GOT3 (cell line): ENCODE measurements around the gene EPB42.
A peak's percentile ranks its signal among the peaks of the same experiment; 100 is the strongest.
"Not testable (repeated sequence)": the region's sequence is repeated elsewhere in the genome, so short reads cannot be mapped to it uniquely, and the experiment has no call there.

Experiments used
- DNase-seq: peaks from one replicate; lab custom pipeline; 2025; ENCODE audit warnings: mixed read lengths; lab: John Stamatoyannopoulos, UW

EPB42 gene

DNA sequence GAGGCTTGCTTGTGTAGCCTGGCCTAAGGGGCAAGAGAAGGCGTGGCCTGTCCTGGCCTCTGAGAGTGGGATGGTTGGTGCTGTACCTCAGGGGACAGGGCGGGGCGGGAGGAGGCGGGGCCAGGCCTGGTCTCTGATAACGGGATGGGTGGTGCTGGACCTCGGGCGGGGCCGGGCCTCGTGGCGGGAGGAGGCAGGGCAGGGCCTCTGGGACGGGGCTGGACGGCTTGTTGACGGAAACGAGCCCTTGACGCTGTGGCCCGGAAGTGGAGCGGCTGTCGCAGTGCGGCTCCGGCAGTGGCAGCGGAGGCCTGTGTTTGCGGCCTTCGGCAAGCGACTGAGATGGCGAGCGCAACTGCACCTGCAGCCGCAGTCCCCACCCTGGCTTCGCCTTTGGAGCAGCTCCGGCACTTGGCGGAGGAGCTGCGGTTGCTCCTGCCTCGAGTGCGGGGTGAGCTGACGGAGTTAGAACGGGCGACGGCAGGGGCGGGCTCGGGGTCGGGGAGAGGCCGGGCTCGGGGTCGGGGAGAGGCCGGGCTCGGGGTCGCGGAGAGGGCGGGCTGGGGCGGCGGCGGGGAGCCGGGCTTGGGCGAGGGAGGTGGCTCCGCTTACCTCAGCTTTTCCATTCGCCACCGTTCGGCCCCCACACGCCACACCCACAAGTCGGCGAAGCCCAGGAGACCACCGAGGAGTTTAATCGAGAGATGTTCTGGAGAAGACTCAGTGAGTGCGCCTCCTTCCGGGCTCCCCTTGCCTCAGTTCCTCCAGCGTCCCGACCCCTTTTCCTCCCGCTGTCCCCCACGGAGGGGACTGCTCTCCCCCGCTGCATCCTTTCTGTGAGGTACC, 35.4 kb downstream of the EPB42 start, which contains the start of gene CCNDBP1:
Gene CCNDBP1 (plus strand): TSS at position 247 of the 846 bp plus-strand sequence. CDS start 96 bp downstream, at position 343.
- peak; percentile 41 for DNase-seq

DNA sequence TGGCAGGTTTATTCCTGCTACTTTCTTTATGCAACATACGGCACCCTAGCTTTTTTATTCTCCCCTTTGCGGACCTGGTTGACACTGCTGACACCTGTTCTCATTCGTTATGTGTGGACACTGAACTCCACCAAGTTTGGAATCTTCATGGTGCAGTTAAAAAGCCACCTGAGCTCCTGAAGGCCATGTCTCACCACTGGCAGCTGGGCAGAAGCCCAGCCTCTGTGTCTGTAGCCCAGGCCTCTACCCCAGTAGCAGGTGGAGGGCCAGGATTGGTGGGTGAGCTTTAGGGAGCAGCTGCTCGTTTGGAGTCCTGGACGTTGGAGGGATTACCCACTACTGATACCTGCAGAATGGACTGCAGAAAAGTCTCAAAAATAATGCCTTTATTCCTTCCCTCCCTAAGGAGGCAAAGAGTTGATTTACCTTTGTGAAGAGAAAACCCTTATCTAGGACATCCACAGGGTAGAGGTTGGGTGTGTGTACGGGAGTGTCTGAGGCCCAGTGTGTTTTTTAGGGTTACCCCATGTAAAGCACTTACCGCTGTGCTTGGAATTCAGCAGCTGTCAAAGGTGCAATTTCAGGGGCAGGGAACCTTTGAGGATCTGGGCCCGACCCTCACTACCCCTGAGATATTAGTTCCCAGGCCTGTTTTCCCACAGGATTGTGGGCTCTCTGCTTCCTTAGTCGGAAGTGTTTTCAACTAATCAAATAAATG, 36.3 kb downstream of the EPB42 start:
- DNase-seq: no peak

DNA sequence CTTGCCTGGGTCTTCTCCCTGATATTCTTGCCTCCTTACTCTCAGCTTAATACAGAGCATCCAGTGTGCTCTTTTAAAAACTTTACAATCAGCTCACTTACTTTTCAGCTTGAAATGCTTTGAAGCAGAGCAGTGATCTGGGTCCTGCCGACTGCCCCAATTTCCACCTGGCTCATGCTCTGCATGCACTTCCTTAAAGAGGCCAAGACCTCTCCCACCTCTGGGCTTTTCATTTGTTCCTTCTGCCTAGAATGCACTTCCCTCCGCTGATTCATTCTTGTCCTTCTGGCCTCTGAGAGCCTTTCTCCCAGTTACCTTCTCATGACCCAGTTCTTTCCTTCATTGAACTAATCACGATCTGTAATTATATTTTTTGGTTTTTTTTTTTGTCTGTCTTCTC, 37.5 kb downstream of the EPB42 start:
- no peak for DNase-seq

DNA sequence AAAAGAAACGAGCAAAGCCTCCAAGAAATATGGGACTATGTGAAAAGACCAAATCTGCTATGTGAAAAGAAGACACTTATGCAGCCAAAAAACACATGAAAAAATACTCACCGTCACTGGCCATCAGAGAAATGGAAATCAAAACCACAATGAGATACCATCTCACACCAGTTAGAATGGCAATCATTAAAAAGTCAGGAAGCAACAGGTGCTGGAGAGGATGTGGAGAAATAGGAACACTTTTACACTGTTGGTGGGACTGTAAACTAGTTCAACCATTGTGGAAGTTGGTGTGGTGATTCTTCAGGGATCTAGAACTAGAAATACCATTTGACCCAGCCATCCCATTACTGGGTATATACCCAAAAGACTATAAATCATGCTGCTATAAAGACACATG, 43.7 kb downstream of the EPB42 start:
- DNase-seq: not testable (repeated sequence)

DNA sequence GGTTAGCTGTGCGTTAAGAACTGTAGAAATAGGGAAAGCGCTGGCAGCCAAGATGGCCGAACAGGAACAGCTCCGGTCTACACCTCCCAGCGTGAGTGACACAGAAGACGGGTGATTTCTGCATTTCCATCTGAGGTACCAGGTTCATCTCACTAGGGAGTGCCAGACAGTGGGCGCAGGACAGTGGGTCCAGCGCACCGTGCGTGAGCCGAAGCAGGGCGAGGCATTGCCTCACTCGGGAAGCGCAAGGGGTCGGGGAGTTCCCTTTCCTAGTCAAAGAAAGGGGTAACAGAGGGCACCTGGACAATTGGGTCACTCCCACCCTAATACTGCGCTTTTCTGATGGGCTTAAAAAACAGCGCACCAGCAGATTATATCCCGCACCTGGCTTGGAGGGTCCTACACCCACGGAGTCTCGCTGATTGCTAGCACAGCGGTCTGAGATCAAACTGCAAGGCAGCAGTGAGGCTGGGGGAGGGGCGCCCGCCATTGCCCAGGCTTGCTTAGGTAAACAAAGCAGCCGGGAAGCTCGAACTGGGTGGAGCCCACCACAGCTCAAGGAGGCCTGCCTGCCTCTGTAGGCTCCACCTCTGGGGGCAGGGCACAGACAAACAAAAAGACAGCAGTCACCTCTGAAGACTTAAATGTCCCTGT, 45.0 kb downstream of the EPB42 start:
- DNase-seq: not testable (repeated sequence)

DNA sequence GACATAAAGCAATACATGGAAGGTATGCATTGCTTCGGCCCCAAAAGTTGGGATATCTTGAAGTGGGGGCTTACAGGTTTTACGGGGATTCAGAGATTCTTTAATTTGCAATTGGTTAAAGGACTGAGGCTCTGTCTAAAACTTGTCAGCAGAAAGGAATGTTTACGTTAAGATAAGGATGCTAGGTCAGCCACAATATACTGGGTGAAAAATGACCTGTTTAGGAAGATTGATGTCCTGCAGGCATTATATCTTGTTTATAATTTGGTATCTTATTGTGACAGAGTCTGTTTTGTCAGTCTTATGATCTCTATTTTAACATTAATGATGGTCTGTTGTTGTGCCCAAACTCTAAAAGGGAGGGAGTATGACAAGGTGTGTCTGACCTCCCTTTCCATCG, 50.9 kb downstream of the EPB42 start:
- no peak for DNase-seq

DNA sequence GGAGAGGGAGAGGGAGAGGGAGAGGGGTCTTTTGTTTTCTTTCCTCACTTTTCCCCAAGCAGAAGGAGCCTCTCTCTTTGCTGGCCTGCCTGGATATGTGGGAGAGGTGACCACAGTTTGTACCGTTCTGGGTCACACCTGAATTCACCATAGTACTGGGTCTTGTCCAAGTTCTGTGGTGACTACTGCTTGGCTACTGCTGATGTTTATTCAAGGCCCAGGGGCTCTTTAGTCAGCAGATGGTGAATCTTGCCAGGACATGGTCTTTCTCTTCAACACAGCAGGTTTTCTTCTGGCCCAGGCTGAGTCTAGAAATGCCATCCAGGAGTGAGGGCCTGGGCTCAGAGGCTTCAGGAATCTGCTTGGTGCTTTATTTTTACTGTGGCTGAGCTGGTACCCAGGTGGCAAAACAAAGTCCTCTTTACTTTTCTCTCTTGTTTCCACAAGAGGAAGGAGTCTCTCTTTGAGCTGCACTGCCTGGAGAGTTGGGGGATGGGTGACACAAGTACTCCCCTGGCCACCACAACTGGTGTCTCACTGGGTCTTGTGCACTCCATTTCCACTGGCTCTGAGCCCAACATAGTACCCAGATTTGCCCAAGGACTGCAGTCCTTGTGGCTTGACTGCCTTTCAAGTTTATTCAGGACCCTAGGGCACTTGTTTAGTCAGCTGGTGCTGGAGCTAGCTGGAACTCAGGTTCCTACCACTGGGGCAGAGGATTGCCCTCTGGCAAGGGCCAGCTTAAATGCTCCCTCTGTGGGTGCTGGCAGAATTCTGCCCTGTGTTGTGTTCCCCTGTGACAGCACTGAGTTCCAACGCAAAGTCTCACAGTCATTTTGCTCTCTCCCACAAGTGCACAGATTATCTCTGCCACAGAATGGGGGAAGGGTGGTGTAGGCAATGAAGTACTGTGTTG, 52.4 kb downstream of the EPB42 start:
- DNase-seq: no peak

DNA sequence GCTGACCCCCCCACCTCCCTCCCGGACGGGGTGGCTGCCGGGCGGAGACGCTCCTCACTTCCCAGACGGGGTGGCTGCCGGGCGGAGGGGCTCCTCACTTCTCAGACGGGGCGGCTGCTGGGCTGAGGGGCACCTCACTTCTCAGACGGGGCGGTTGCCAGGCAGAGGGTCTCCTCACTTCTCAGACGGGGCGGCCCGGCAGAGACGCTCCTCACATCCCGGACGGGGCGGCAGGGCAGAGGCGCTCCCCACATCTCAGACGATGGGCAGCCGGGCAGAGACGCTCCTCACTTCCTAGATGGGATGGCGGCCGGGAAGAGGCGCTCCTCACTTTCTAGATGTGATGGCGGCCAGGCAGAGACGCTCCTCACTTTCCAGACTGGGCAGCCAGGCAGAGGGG, 53.6 kb downstream of the EPB42 start:
- DNase-seq: not testable (repeated sequence)

DNA sequence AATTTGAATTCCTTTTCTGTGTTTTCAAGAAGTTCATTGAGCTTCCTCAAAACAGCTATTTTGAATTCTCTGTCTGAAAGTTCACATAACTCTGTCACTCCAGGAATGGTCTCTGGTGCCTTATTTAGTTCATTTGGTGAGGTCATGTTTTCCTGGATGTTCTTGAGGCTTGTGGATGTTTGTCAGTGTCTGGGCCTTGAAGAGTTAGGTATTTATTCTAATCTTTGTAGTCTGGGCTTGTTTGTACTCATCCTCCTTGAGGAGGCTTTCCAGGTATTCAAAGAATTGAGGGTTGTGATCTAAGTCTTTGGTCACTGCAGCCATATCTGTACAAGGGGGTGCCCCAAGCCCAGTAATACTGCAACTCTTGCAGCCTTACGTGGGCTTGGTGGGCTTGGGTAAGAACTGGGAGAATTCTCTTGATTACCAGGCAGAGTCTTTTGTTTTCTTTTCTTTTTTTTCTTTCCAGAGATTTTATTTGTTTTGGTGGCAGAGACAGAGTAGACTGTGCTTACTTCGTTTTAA, 55.0 kb downstream of the EPB42 start:
- DNase-seq: no peak

DNA sequence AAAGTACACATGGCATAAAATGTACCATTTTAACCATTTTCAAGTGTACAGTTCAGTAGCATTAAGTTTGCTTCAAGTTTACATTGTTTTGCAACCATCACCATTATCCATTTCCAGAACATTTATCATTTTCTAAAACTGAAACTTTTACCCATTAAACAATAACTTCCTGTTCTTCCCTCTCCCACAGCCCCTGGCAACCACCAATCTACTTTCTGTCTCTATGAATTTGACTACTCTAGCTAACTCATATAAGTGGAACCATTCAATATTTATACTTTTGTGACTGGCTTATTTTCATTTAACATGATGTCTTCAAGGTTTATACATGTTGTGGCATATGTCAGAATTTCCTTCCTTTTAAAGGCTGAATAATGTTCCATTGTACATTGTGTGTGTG, 67.5 kb downstream of the EPB42 start:
- no peak for DNase-seq

DNA sequence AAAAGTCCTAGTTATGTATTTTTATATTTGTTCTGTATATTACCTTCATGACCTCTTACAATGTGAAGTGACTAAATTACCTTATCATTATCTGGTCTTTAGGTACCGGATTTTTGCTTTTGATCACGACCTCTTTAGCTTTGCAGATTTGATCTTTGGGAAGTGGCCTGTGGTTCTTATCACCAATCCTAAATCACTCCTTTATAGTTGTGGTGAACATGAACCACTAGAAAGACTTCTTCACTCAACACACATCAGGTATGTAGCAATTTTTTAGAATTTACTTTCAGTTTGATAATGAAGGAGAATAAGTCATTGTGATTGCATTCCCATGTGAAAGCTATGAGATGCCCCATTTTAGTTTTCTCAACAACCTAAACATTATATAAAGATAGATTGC, 69.1 kb downstream of the EPB42 start:
- no peak for DNase-seq

DNA sequence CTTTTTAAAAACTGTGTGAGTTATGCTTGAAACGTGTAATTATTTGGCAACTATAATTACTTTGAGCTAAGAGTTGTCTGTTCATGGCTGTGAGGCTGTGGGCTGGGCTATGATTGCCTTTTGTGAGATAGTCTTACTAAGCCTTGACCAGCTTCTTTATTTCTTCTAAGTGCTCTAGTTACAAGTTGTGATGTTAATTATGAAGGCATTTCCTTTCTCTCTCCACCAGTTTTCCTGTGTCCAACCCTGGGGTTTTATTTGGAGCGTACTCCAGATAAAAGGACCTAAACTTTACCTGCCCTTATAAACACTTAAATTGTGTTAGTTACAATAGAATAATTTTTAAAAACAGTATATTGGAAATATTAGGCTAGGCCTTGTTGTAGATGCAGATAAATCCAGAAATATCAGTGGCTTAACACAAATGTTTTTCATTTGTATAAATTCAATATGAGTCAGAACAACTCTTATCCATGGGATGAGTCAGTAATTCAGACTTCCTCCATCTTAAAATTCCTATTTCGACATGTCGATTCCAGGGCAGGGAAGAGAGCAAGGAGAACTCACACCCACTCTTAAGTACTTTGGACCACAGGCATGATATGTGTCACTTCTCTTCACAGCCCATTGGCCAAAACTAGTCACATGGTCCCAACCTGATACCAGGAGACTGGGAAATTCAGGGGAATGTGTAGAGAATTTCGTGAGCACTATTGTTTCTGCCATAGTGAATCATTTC, 70.5 kb downstream of the EPB42 start:
- DNase-seq: no peak
